DND-41 (cell line): ENCODE data around the gene HMGB4.

ENCODE experiments used
- EZH2 ChIP-seq: IDR thresholded peaks from 3 replicates; pipeline ENCODE4 v1.6.1; 2012; ENCODE audit warnings: borderline replicate concordance, low read depth, mild to moderate bottlenecking, moderate library complexity, low read length, inconsistent platforms; ENCODE audit not compliant: severe bottlenecking
- TF ChIP-seq, protein P1 (sequence below): IDR thresholded peaks from 2 replicates; pipeline ENCODE4 v1.5.1; 2012; ENCODE audit warnings: borderline replicate concordance, low read length, moderate library complexity, mild to moderate bottlenecking; ENCODE audit not compliant: poor library complexity, severe bottlenecking; ENCODE audit errors: extremely low read depth

DNA sequence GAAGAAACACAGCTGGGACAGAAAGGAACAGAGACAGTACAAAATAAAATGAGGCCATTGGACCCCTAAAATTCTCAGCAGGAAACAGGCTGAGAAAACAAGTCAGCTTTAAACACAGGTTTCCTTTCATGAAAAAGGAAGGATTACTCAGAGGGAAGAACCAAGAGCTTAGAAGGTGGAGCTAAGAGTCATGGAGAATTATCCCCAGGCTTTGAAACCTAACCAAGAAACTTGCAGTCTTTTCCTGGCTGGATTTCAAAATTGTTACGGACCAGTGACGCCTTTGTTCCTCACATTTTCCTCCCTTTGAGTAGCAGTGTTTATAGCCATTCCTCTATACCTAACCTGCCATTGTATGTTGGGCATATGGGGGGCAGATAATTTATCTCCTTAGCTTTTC lies 8.8 kb downstream of the HMGB4 start:
- TF ChIP-seq, protein P1, sequence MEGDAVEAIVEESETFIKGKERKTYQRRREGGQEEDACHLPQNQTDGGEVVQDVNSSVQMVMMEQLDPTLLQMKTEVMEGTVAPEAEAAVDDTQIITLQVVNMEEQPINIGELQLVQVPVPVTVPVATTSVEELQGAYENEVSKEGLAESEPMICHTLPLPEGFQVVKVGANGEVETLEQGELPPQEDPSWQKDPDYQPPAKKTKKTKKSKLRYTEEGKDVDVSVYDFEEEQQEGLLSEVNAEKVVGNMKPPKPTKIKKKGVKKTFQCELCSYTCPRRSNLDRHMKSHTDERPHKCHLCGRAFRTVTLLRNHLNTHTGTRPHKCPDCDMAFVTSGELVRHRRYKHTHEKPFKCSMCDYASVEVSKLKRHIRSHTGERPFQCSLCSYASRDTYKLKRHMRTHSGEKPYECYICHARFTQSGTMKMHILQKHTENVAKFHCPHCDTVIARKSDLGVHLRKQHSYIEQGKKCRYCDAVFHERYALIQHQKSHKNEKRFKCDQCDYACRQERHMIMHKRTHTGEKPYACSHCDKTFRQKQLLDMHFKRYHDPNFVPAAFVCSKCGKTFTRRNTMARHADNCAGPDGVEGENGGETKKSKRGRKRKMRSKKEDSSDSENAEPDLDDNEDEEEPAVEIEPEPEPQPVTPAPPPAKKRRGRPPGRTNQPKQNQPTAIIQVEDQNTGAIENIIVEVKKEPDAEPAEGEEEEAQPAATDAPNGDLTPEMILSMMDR = no peak
- no peak for TF ChIP-seq EZH2
